Measurements from ENCODE around the gene KLHL11.
"Not testable (repeated sequence)": the region's sequence is repeated elsewhere in the genome, so short reads cannot be mapped to it uniquely, and the experiment has no call there.

KLHL11 gene

GRCh38 chr17:41901646-41902045, 36.4 kb upstream of the KLHL11 start:
- no peak for TF ChIP-seq JUND (IDR thresholded peaks at IDR 0.05; ENCODE audit: low read depth)
- in situ Hi-C loops (cut with HindIII; ENCODE audit: low pct_unique_long_range_greater_than_20kb, low sequenced_read_pairs) = no loop called here
- DNase-seq (ENCODE audit: low read depth in 1 of 2, low spot score in 1 of 2) = no peak

- TF ChIP-seq JUND (IDR thresholded peaks at IDR 0.05; ENCODE audit: low read depth) = no peak
- in situ Hi-C loops (cut with HindIII; ENCODE audit: low pct_unique_long_range_greater_than_20kb, low sequenced_read_pairs) = no loop called here
Observed at GRCh38 chr17:41896726-41897125, 31.5 kb upstream of the KLHL11 start.

GRCh38 chr17:41895617-41896016, 30.4 kb upstream of the KLHL11 start:
- no peak for TF ChIP-seq JUND (IDR thresholded peaks at IDR 0.05; ENCODE audit: low read depth)
- in situ Hi-C loops (cut with HindIII; ENCODE audit: low pct_unique_long_range_greater_than_20kb, low sequenced_read_pairs) = no loop called here
- DNase-seq (ENCODE audit: low read depth in 1 of 2, low spot score in 1 of 2) = no peak

More at GRCh38 chr17:41896726-41897125, 31.5 kb upstream of the KLHL11 start:
- DNase-seq (ENCODE audit: low read depth in 1 of 2, low spot score in 1 of 2) = no peak

- in situ Hi-C loops (cut with HindIII; ENCODE audit: low pct_unique_long_range_greater_than_20kb, low sequenced_read_pairs) = no loop called here
- DNase-seq (ENCODE audit: low read depth in 1 of 2, low spot score in 1 of 2) = peak in 1 of 2 experiments; percentile 33
- no peak for TF ChIP-seq JUND (IDR thresholded peaks at IDR 0.05; ENCODE audit: low read depth)
Observed at GRCh38 chr17:41894791-41895331, 29.6 kb upstream of the KLHL11 start.

GRCh38 chr17:41893384-41893783, 28.2 kb upstream of the KLHL11 start:
- TF ChIP-seq JUND (IDR thresholded peaks at IDR 0.05; ENCODE audit: low read depth) = no peak
- in situ Hi-C loops (cut with HindIII; ENCODE audit: low pct_unique_long_range_greater_than_20kb, low sequenced_read_pairs) = no loop called here
- no peak for DNase-seq (ENCODE audit: low read depth in 1 of 2, low spot score in 1 of 2)

- DNase-seq (ENCODE audit: low read depth in 1 of 2, low spot score in 1 of 2) = no peak
- TF ChIP-seq JUND (IDR thresholded peaks at IDR 0.05; ENCODE audit: low read depth) = no peak
- in situ Hi-C loops (cut with HindIII; ENCODE audit: low pct_unique_long_range_greater_than_20kb, low sequenced_read_pairs) = no loop called here
Observed at GRCh38 chr17:41892021-41892376, 26.8 kb upstream of the KLHL11 start.

- no peak for TF ChIP-seq JUND (IDR thresholded peaks at IDR 0.05; ENCODE audit: low read depth)
- in situ Hi-C loops (cut with HindIII; ENCODE audit: low pct_unique_long_range_greater_than_20kb, low sequenced_read_pairs) = no loop called here
- DNase-seq (ENCODE audit: low read depth in 1 of 2, low spot score in 1 of 2) = peak in 1 of 2 experiments; percentile 42
Observed at GRCh38 chr17:41891135-41892020, 26.2 kb upstream of the KLHL11 start.

GRCh38 chr17:41888332-41888965, 23.2 kb upstream of the KLHL11 start:
- DNase-seq (ENCODE audit: low read depth in 1 of 2, low spot score in 1 of 2) = no peak

GRCh38 chr17:41885733-41886132, 20.5 kb upstream of the KLHL11 start:
- no peak for TF ChIP-seq JUND (IDR thresholded peaks at IDR 0.05; ENCODE audit: low read depth)
- DNase-seq (ENCODE audit: low read depth in 1 of 2, low spot score in 1 of 2) = peak; percentile 37 to 39
- in situ Hi-C loops (cut with HindIII; ENCODE audit: low pct_unique_long_range_greater_than_20kb, low sequenced_read_pairs) = no loop called here

More at GRCh38 chr17:41888332-41888965, 23.2 kb upstream of the KLHL11 start:
- TF ChIP-seq JUND (IDR thresholded peaks at IDR 0.05; ENCODE audit: low read depth) = no peak
- in situ Hi-C loops (cut with HindIII; ENCODE audit: low pct_unique_long_range_greater_than_20kb, low sequenced_read_pairs) = no loop called here

- DNase-seq (ENCODE audit: low read depth in 1 of 2, low spot score in 1 of 2) = no peak
- in situ Hi-C loops (cut with HindIII; ENCODE audit: low pct_unique_long_range_greater_than_20kb, low sequenced_read_pairs) = no loop called here
- no peak for TF ChIP-seq JUND (IDR thresholded peaks at IDR 0.05; ENCODE audit: low read depth)
Observed at GRCh38 chr17:41882756-41883155, 17.5 kb upstream of the KLHL11 start.

- no peak for TF ChIP-seq JUND (IDR thresholded peaks at IDR 0.05; ENCODE audit: low read depth)
- in situ Hi-C loops (cut with HindIII; ENCODE audit: low pct_unique_long_range_greater_than_20kb, low sequenced_read_pairs) = no loop called here
- DNase-seq (ENCODE audit: low read depth in 1 of 2, low spot score in 1 of 2) = no peak
Observed at GRCh38 chr17:41880130-41880529, 14.9 kb upstream of the KLHL11 start.

GRCh38 chr17:41874293-41874670, 9.1 kb upstream of the KLHL11 start:
- in situ Hi-C loops (cut with HindIII; ENCODE audit: low pct_unique_long_range_greater_than_20kb, low sequenced_read_pairs); DNase-seq (ENCODE audit: low read depth in 1 of 2, low spot score in 1 of 2): not testable (repeated sequence)

Data from T47D (cell line).